ENCODE measurements around the gene NEURL1. TPM values are rescaled to one million over a fixed set of nuclear protein-coding genes. Genes with fewer than 3 reads are reported as not detected.
A peak's percentile ranks its signal among the peaks of the same experiment; 100 is the strongest.

NEURL1 gene
- total RNA-seq, 2 experiments from 2014 or later, result 2.2 to 2.5 TPM

GRCh38 chr10:103562383-103562782, 68.9 kb downstream of the NEURL1 start:
- CTCF ChIA-PET, result no interaction called here
- H3K4me3 Mint-ChIP-seq, result no peak overlapping the region
- H3K4me1 Mint-ChIP-seq, result peaks cover 7% of the 10 kb centered on the region
- no peaks in the 10 kb centered on the region for H3K9me3 Mint-ChIP-seq (ENCODE audit: low read depth)
- no peak for DNase-seq
- no peak for ATAC-seq
- H3K27me3 Mint-ChIP-seq, result peaks cover 20% of the 10 kb centered on the region
- no peaks in the 10 kb centered on the region for H3K36me3 Mint-ChIP-seq
- H3K27ac Mint-ChIP-seq, result no peak overlapping the region

DNA sequence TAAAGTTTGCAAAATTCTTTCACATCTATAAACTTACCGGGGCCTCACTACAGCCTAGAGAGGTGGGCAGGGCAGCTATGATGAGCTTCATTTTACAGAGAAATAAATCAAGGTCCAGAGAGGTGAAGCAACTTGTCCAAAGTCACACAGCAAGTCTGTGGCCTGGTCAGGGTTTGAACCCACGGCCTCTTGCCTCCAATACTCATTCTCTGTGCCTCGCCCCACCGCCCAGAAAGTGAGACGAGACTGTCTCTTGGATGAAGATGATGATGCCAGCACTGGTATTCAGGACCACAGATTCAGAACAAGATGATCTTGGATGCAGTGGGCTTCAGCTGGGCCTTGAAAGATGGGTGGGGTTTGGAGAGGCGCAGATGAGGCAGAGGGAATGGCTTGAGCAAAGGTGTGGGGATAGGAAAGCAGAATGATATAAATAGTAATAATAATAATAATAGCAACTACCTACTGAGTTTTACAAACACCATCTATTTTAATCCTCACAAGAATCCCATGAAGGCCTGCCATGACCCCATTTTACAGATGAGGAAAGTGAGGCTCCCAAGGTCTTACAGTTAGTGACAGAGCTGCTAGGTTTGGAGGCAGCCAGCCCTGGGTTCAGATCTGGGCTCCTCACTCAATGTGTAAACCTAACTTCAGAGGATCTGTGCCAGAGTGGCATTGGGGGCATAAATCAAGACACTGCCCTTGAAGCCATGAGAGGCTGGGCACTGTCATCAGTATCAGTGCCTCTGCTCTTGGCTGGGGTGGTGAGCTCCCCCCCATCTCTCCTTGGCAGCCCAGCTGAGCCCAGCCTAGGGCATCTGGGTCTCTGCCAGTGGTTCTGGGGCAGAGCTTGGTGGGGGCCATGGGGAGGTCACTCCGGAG, 70.0 kb downstream of the NEURL1 start:
- Mint-ChIP-seq H3K4me1 (peaks cover 3% of the 10 kb centered on the region), H3K36me3 (no peaks in the 10 kb centered on the region), H3K27me3 (peaks cover 21% of the 10 kb centered on the region), H3K9me3 (ENCODE audit: low read depth) (no peaks in the 10 kb centered on the region), H3K4me3 (no peak overlapping the region), H3K27ac (no peak overlapping the region)
- CTCF ChIA-PET, result interaction anchor here (0.9 to 2.7 kb wide), 9 partner anchors 8 to 168 kb away, joined by 3 to 11 read pairs (median 5); partner anchors contain the start of gene ATP5MK
- DNase-seq (no peak), ATAC-seq (no peak)

DNA sequence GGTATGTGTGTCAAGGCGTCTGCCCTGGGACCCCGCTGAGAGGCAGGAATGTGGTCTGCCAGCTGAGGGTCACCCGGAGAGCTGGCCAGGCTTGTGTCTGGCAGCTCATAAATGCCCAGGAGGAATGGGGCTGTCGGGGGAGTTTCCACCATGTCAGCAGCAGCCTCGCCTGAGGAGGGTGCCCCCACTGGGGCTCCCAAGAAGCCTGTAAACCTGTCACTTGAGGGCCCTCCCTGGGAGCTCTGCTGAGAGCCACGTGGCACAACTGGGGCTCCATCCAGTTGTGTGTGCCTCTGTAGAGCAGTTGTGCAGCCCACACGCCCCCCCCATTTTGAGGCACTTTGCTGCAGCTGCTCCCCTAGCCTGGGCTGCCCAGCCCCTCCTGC, 70.6 kb downstream of the NEURL1 start:
- Mint-ChIP-seq H3K27ac (no peak overlapping the region), H3K36me3 (no peaks in the 10 kb centered on the region), H3K4me3 (no peak overlapping the region), H3K27me3 (peaks cover 19% of the 10 kb centered on the region), H3K4me1 (no peaks in the 10 kb centered on the region), H3K9me3 (ENCODE audit: low read depth) (no peaks in the 10 kb centered on the region)
- CTCF ChIA-PET, result interaction anchor here (0.7 to 2.7 kb wide), 12 partner anchors 8 to 168 kb away, joined by 3 to 11 read pairs (median 5); partner anchors contain the start of gene ATP5MK
- DNase-seq, result no peak
- ATAC-seq, result no peak

DNA sequence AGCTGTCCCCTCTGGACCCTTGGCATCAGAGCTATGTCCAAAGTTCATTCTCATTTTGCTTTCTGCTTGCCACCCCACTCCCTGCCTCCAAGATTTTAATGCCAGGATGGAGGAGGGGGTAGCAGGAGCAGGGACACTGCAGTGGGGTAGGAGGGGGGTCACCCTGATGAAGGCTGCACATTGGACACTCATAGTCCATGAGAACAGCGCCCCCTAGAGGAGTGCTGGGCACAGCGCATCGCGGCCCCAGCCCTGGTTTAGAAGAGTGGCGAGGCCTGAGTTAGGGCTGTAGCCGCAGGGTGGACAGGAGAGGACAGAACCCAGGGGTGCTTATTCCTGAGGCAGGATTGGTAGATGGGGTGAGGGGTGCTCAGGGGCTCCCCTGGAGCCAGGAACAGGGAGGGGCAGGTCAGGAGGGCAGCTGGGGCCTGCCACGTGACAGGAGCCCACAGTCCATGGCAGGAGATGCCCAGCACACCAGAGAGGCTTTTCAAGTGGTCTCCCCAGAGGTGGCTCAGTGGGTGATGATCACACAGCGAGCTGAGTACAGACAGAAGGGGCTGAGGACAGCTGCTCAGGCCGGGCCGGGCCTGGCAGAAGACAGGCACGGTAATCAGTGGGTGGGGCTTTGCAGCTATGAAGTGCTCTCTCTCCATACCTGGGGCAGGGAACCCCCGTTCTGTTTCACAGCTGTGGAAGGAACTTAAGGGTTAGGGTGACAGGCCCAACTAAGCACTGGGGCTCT, 71.4 kb downstream of the NEURL1 start:
- ATAC-seq, result peak; percentile 70
- H3K4me3 Mint-ChIP-seq, result no peak overlapping the region
- H3K9me3 Mint-ChIP-seq (ENCODE audit: low read depth), result no peaks in the 10 kb centered on the region

DNA sequence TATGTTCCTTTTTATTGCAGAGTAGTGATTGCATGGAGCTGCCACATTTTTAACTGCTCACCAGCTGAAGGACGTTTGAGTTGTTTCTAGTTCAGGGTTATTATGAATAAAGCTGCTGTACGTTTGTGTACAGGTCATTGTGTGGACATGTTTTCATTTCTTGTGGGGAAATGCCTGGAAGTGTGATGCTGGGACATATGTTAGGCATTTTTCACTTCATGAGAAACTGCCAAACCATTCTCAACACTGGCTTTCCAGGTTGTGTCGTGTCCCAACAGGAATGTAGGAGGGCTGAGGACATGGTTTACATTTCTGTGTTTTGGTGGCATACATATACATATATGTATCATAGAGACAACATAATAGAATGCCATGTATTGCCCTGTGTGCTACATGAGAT, 73.0 kb downstream of the NEURL1 start:
- Mint-ChIP-seq H3K36me3 (no peaks in the 10 kb centered on the region), H3K4me3 (no peak overlapping the region), H3K4me1 (no peaks in the 10 kb centered on the region), H3K27ac (no peak overlapping the region), H3K9me3 (ENCODE audit: low read depth) (no peaks in the 10 kb centered on the region), H3K27me3 (peaks cover 16% of the 10 kb centered on the region)
- CTCF ChIA-PET, result interaction anchor here (0.7 to 1.0 kb wide), 2 partner anchors 13 to 25 kb away, joined by 3 read pairs; no protein-coding TSS in a partner anchor
- DNase-seq (no peak), ATAC-seq (no peak)

More for the DNA sequence above, 71.4 kb downstream of the NEURL1 start:
- Mint-ChIP-seq H3K27ac (no peak overlapping the region), H3K27me3 (peaks cover 19% of the 10 kb centered on the region), H3K4me1 (no peaks in the 10 kb centered on the region), H3K36me3 (no peaks in the 10 kb centered on the region)
- CTCF ChIA-PET, result interaction anchor here (0.7 to 2.7 kb wide), 15 partner anchors 9 to 169 kb away, joined by 3 to 11 read pairs (median 4); partner anchors contain the start of gene ATP5MK
- peak; percentile 65 for DNase-seq

DNA sequence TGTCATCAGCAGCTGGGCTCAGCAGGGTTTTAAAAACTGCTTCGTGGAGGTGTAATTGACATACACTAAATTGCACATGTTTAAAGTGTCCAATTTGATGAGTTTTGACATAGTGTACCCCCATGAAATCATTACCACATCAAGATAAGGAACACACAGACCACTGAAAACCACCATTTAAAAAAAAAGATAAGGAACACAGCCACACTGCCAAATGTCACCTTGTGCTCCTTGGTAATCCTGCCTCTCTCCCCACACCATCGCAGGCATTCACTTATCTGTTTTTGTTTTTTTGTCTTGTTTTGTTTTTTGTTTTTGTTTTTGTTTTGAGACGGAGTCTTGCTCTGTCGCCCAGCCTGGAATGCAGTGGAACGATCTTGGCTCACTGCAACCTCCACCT, 75.0 kb downstream of the NEURL1 start:
- Mint-ChIP-seq H3K9me3 (ENCODE audit: low read depth) (no peaks in the 10 kb centered on the region), H3K27ac (no peak overlapping the region), H3K4me3 (no peak overlapping the region), H3K27me3 (peaks cover 23% of the 10 kb centered on the region), H3K36me3 (no peaks in the 10 kb centered on the region), H3K4me1 (peaks cover 3% of the 10 kb centered on the region)
- ATAC-seq (no peak), DNase-seq (no peak)
- CTCF ChIA-PET, result no interaction called here

DNA sequence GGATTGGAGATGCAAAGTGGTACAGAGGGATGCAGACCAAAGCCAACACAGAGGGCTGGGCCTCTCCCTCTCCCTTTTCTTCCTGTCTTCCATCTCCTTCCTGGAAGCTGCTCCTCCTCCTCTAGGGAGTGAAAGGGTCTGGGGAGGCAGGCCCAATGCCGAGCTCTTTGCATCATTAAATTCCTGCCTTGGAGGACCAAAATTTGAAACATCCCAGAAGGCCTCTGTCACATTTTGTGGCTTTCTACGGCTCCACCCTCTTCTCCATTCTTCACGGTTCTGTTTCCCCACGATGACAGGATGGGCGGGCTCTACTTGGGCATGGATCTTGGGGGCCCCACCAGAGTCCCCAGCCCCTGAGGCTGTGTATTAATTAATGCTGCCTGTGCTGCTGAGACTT, 76.4 kb downstream of the NEURL1 start:
- Mint-ChIP-seq H3K27me3 (peaks cover 23% of the 10 kb centered on the region), H3K9me3 (ENCODE audit: low read depth) (no peaks in the 10 kb centered on the region), H3K36me3 (no peaks in the 10 kb centered on the region), H3K4me3 (no peak overlapping the region), H3K4me1 (peaks cover 3% of the 10 kb centered on the region), H3K27ac (no peak overlapping the region)
- ATAC-seq, result no peak
- CTCF ChIA-PET, result interaction anchor here (1.4 kb wide), 1 partner anchor 36 kb away, joined by 3 read pairs; no protein-coding TSS in a partner anchor
- no peak for DNase-seq

DNA sequence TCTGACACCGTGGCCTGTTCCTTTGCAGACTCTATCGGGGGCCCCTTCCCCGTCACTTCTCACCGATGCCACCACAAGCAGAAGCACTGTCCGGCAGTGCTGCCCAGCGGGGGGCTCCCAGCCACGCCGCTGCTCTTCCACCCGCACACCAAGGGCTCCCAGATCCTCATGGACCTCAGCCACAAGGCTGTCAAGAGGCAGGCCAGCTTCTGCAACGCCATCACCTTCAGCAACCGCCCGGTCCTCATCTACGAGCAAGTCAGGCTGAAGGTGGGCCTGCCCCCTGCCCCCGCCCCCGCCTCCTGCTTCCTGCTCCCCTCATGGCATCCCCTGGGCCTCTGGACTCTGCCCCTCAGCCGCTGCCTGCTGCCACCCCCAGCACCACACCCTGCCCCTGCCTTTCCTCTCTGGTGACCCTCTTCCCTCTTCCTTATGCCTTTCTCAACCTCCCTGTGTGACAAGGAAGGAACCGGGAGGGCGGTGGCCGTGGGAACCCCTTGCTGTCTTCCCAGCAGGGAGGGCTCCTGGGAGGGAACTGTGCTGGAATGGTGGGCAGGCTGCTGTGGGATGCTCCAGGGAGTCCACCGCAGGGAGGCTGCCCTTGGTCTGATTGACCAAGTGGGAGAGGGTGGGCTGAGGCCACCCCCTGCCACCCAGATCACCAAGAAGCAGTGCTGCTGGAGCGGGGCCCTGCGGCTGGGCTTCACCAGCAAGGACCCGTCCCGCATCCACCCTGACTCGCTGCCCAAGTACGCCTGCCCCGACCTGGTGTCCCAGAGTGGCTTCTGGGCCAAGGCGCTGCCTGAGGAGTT, 77.5 kb downstream of the NEURL1 start:
- peaks cover 23% of the 10 kb centered on the region for H3K27me3 Mint-ChIP-seq
- CTCF ChIA-PET, result no interaction called here
- H3K9me3 Mint-ChIP-seq (ENCODE audit: low read depth), result no peaks in the 10 kb centered on the region

GRCh38 chr10:103571656-103571975, 78.1 kb downstream of the NEURL1 start:
- Mint-ChIP-seq H3K4me3 (no peak overlapping the region), H3K4me1 (peaks cover 3% of the 10 kb centered on the region), H3K27me3 (peaks cover 18% of the 10 kb centered on the region), H3K27ac (no peak overlapping the region), H3K9me3 (ENCODE audit: low read depth) (no peaks in the 10 kb centered on the region), H3K36me3 (no peaks in the 10 kb centered on the region)
- CTCF ChIA-PET, result no interaction called here
- no peak for DNase-seq
- no peak for ATAC-seq

More for the DNA sequence above, 77.5 kb downstream of the NEURL1 start:
- no peak for DNase-seq
- peaks cover 3% of the 10 kb centered on the region for H3K4me1 Mint-ChIP-seq
- no peaks in the 10 kb centered on the region for H3K36me3 Mint-ChIP-seq
- no peak overlapping the region for H3K4me3 Mint-ChIP-seq
- ATAC-seq, result no peak
- H3K27ac Mint-ChIP-seq, result no peak overlapping the region

GRCh38 chr10:103572347-103573204, 79.1 kb downstream of the NEURL1 start:
- peaks cover 18% of the 10 kb centered on the region for H3K27me3 Mint-ChIP-seq
- H3K4me1 Mint-ChIP-seq, result peaks cover 3% of the 10 kb centered on the region
- H3K9me3 Mint-ChIP-seq (ENCODE audit: low read depth), result no peaks in the 10 kb centered on the region
- ATAC-seq, result no peak
- no peak overlapping the region for H3K4me3 Mint-ChIP-seq
- no peak overlapping the region for H3K27ac Mint-ChIP-seq
- DNase-seq, result no peak
- H3K36me3 Mint-ChIP-seq, result no peaks in the 10 kb centered on the region
- CTCF ChIA-PET, result interaction anchor here (1.7 kb wide), 1 partner anchor 8 kb away, joined by 6 read pairs; no protein-coding TSS in a partner anchor

GRCh38 chr10:103573205-103573487, 79.6 kb downstream of the NEURL1 start:
- no peak for ATAC-seq
- Mint-ChIP-seq H3K27me3 (peaks cover 14% of the 10 kb centered on the region), H3K9me3 (ENCODE audit: low read depth) (no peaks in the 10 kb centered on the region), H3K36me3 (no peaks in the 10 kb centered on the region), H3K27ac (no peak overlapping the region), H3K4me1 (peaks cover 3% of the 10 kb centered on the region), H3K4me3 (no peak overlapping the region)
- CTCF ChIA-PET, result interaction anchor here (1.7 kb wide), 1 partner anchor 8 kb away, joined by 6 read pairs; no protein-coding TSS in a partner anchor
- no peak for DNase-seq
